Measurements from ENCODE around the gene NCMAP. TPM values are rescaled to one million over a fixed set of nuclear protein-coding genes. Genes with fewer than 3 reads are reported as not detected.
"Not testable (repeated sequence)": the region's sequence is repeated elsewhere in the genome, so short reads cannot be mapped to it uniquely, and the experiment has no call there.

NCMAP gene
- 0.22 TPM for total RNA-seq
- long read RNA-seq: 0 reads

- intact Hi-C loops (cut with DNase I): no loop called here
- ATAC-seq (peak; percentile 55), DNase-seq (ENCODE audit: missing footprints) (no peak)
Observed at GRCh38 chr1:24555591-24556413, at the start of gene NCMAP. NCMAP (plus strand) TSS chr1:24556087; CDS start chr1:24595431, 39,344 bp downstream.

GRCh38 chr1:24506691-24507381 is 49.1 kb upstream of the NCMAP start:
- DNase-seq (ENCODE audit: missing footprints): no peak
- intact Hi-C loops (cut with DNase I): no loop called here
- no peak for ATAC-seq

- ATAC-seq: no peak
Observed at GRCh38 chr1:24507405-24507804, 48.5 kb upstream of the NCMAP start.

GRCh38 chr1:24508911-24509310 is 47.0 kb upstream of the NCMAP start:
- DNase-seq (ENCODE audit: missing footprints): no peak
- intact Hi-C loops (cut with DNase I): no loop called here
- ATAC-seq: no peak

More at GRCh38 chr1:24507405-24507804, 48.5 kb upstream of the NCMAP start:
- intact Hi-C loops (cut with DNase I): no loop called here
- no peak for DNase-seq (ENCODE audit: missing footprints)

GRCh38 chr1:24513706-24514105 is 42.2 kb upstream of the NCMAP start:
- intact Hi-C loops (cut with DNase I): no loop called here
- ATAC-seq (no peak), DNase-seq (ENCODE audit: missing footprints) (no peak)

- DNase-seq (ENCODE audit: missing footprints) (no peak), ATAC-seq (no peak)
- intact Hi-C loops (cut with DNase I): no loop called here
Observed at GRCh38 chr1:24514946-24515345, 40.9 kb upstream of the NCMAP start.

- not testable (repeated sequence) for ATAC-seq
Observed at GRCh38 chr1:24515671-24516209, 40.1 kb upstream of the NCMAP start.

GRCh38 chr1:24516506-24516905 is 39.4 kb upstream of the NCMAP start:
- DNase-seq (ENCODE audit: missing footprints) (no peak), ATAC-seq (no peak)
- intact Hi-C loops (cut with DNase I): no loop called here

More at GRCh38 chr1:24515671-24516209, 40.1 kb upstream of the NCMAP start:
- DNase-seq (ENCODE audit: missing footprints); intact Hi-C loops (cut with DNase I): not testable (repeated sequence)

GRCh38 chr1:24517898-24518297 is 38.0 kb upstream of the NCMAP start:
- intact Hi-C loops (cut with DNase I): no loop called here
- DNase-seq (ENCODE audit: missing footprints): no peak
- no peak for ATAC-seq

GRCh38 chr1:24520282-24520681 is 35.6 kb upstream of the NCMAP start:
- intact Hi-C loops (cut with DNase I); DNase-seq (ENCODE audit: missing footprints); ATAC-seq: not testable (repeated sequence)

- ATAC-seq (no peak), DNase-seq (ENCODE audit: missing footprints) (no peak)
- intact Hi-C loops (cut with DNase I): loop anchor here (2.0 kb wide), 1 partner anchor 111 kb away; the partner anchor contains the start of gene NIPAL3
Observed at GRCh38 chr1:24525606-24526005, 30.3 kb upstream of the NCMAP start.

GRCh38 chr1:24526045-24526444 is 29.8 kb upstream of the NCMAP start:
- intact Hi-C loops (cut with DNase I): loop anchor here (2.0 kb wide), 1 partner anchor 111 kb away; the partner anchor contains the start of gene NIPAL3
- ATAC-seq: no peak
- DNase-seq (ENCODE audit: missing footprints): no peak

- intact Hi-C loops (cut with DNase I): loop anchor here (2.0 kb wide), 1 partner anchor 112 kb away; the partner anchor contains the start of gene NIPAL3
Observed at GRCh38 chr1:24526940-24527542, 28.8 kb upstream of the NCMAP start.

GRCh38 chr1:24528744-24529143 is 27.1 kb upstream of the NCMAP start:
- intact Hi-C loops (cut with DNase I): no loop called here
- ATAC-seq: no peak
- DNase-seq (ENCODE audit: missing footprints): no peak

More at GRCh38 chr1:24526940-24527542, 28.8 kb upstream of the NCMAP start:
- ATAC-seq (no peak), DNase-seq (ENCODE audit: missing footprints) (no peak)

- DNase-seq (ENCODE audit: missing footprints); ATAC-seq; intact Hi-C loops (cut with DNase I): not testable (repeated sequence)
Observed at GRCh38 chr1:24529292-24529691, 26.6 kb upstream of the NCMAP start.

GRCh38 chr1:24535021-24535424 is 20.9 kb upstream of the NCMAP start:
- no peak for DNase-seq (ENCODE audit: missing footprints)
- intact Hi-C loops (cut with DNase I): no loop called here
- ATAC-seq: no peak

GRCh38 chr1:24535778-24536177 is 20.1 kb upstream of the NCMAP start:
- intact Hi-C loops (cut with DNase I): no loop called here
- DNase-seq (ENCODE audit: missing footprints) (no peak), ATAC-seq (no peak)

- DNase-seq (ENCODE audit: missing footprints): no peak
- no peak for ATAC-seq
- intact Hi-C loops (cut with DNase I): no loop called here
Observed at GRCh38 chr1:24536391-24536840, 19.5 kb upstream of the NCMAP start.
